Measurements from ENCODE around the gene LTC4S. TPM values are rescaled to one million over a fixed set of nuclear protein-coding genes. Genes with fewer than 3 reads are reported as not detected.
A peak's percentile ranks its signal among the peaks of the same experiment; 100 is the strongest.

LTC4S gene
- total and polyA plus RNA-seq, 12 donors = 5.4 to 20.0 (median 8.8) TPM

GRCh38 chr5:179766726-179767455 lies 26.9 kb upstream of the LTC4S start:
- H3K9me3 ChIP-seq = no peaks in the 10 kb centered on the region
- ATAC-seq = no peak
- H3K4me1 ChIP-seq = peaks cover 6 to 76% (median 59%) of the 10 kb centered on the region in 9 donors
- TF ChIP-seq CTCF (IDR thresholded peaks at IDR 0.05) = no peak
- DNase-seq = no peak
- H3K36me3 ChIP-seq = peaks cover 0 to 68% (median 36%) of the 10 kb centered on the region in 9 donors
- no peak overlapping the region for H3K4me3 ChIP-seq
- H3K27me3 ChIP-seq = no peaks in the 10 kb centered on the region
- intact Hi-C loops (cut with DNase I) = loop anchor here in 3 of 10 donors (5.0 to 10.0 kb wide), 3 partner anchors 35 to 138 kb away; partner anchors contain the start of genes MAML1 (in 1 of the 3), MRNIP (in 1 of the 3) and TBC1D9B (in 1 of the 3)
- 66 to 73% methylated on average over 12 of the region's 12 CpGs for WGBS, 2 donors
- peak overlapping the region in 6 of 10 donors; percentile 66 to 78 (median 70) for H3K27ac ChIP-seq

- intact Hi-C loops (cut with DNase I) = loop anchor here in 3 of 10 donors (5.0 to 10.0 kb wide), 3 partner anchors 35 to 137 kb away; partner anchors contain the start of genes MAML1 (in 1 of the 3), MRNIP (in 1 of the 3) and TBC1D9B (in 1 of the 3)
- H3K27ac ChIP-seq = no peak overlapping the region
- ATAC-seq = no peak
Measured at GRCh38 chr5:179767496-179768100, 26.2 kb upstream of the LTC4S start.

GRCh38 chr5:179768326-179769085 lies 25.3 kb upstream of the LTC4S start:
- WGBS, 2 donors = 68 to 77% methylated on average over 18 of the region's 18 CpGs
- no peaks in the 10 kb centered on the region for H3K9me3 ChIP-seq
- ATAC-seq (peak in 7 of 8 donors; percentile 22 to 77 (median 46)), DNase-seq (no peak)
- no peak overlapping the region for H3K4me3 ChIP-seq
- TF ChIP-seq CTCF (IDR thresholded peaks at IDR 0.05) = peak in 6 of 9 donors; percentile 14 to 44 (median 37)
- H3K4me1 ChIP-seq = peaks cover 3 to 60% (median 43%) of the 10 kb centered on the region in 9 donors
- H3K27me3 ChIP-seq = no peaks in the 10 kb centered on the region
- peaks cover 0 to 84% (median 52%) of the 10 kb centered on the region in 9 donors for H3K36me3 ChIP-seq
- peak overlapping the region in 1 of 10 donors; percentile 13 for H3K27ac ChIP-seq
- intact Hi-C loops (cut with DNase I) = loop anchor here in 3 of 10 donors (5.0 to 10.0 kb wide), 3 partner anchors 36 to 136 kb away; partner anchors contain the start of genes MAML1 (in 1 of the 3), MRNIP (in 1 of the 3) and TBC1D9B (in 1 of the 3)

More at GRCh38 chr5:179767496-179768100, 26.2 kb upstream of the LTC4S start:
- Histone ChIP-seq H3K4me1 (peaks cover 3 to 69% (median 52%) of the 10 kb centered on the region in 9 donors), H3K27me3 (no peaks in the 10 kb centered on the region), H3K9me3 (no peaks in the 10 kb centered on the region), H3K4me3 (no peak overlapping the region), H3K36me3 (peaks cover 0 to 75% (median 43%) of the 10 kb centered on the region in 9 donors)
- 87 to 89% methylated on average over 9 of the region's 9 CpGs for WGBS, 2 donors
- DNase-seq = no peak
- TF ChIP-seq CTCF (IDR thresholded peaks at IDR 0.05) = no peak

Data from heart right ventricle (tissue), 16 donors.